Cardiac muscle cell (in vitro differentiated cells and primary cell): ENCODE results near the gene RAB43. TPM values are rescaled to one million over a fixed set of nuclear protein-coding genes. Genes with fewer than 3 reads are reported as not detected.

Experiments used
- DNase-seq, 2 donors: peaks; one replicate each; pipeline versions ENCODE4 v3.0.0 to v3.0.0-alpha.2; 2010 to 2017; ENCODE audit warnings: low read depth in 1 of 2, low spot score in 1 of 2
- H3K27ac ChIP-seq: fragments of 200-600 bp; sonication (generic); 2 replicates; pipeline ENCODE4 v1.5.1; 2016
- H3K27me3 ChIP-seq: fragments of 200-600 bp; sonication (generic); 2 replicates; pipeline ENCODE4 v1.6.0; 2016; ENCODE audit warnings: control low read depth
- H3K36me3 ChIP-seq: fragments of 200-600 bp; sonication (generic); 2 replicates; pipeline ENCODE4 v1.5.1; 2016; ENCODE audit warnings: control low read depth
- H3K4me1 ChIP-seq: fragments of 200-600 bp; sonication (generic); 2 replicates; pipeline ENCODE4 v1.8.1; 2017; ENCODE audit warnings: low read depth, mild to moderate bottlenecking, mixed run types
- H3K4me3 ChIP-seq: fragments of 200-600 bp; sonication (generic); 2 replicates; pipeline ENCODE4 v1.5.1; 2016; ENCODE audit warnings: mild to moderate bottlenecking
- H3K9me3 ChIP-seq: fragments of 200-600 bp; sonication (generic); 2 replicates; pipeline ENCODE4 v1.5.1; 2017; ENCODE audit warnings: low read depth, mild to moderate bottlenecking, control low read depth
- polyA plus RNA-seq: library from polyadenylated mRNA; unstranded; fragments of >200 nt; fragmentation: Nextera tagmentation; extraction: Ambion mirVana; gene quantifications from 2 replicates; pipeline ENCODE4 v1.2.1, GENCODE V29; 2016
- total RNA-seq: library from RNA; depleted of rRNA; stranded (reverse); fragments of >200 nt; gene quantifications from 2 replicates; pipeline ENCODE4 v1.2.3, GENCODE V29; 2016
- TF ChIP-seq, protein P1 (sequence below): IDR thresholded peaks from 2 replicates; pipeline ENCODE4 v1.5.1; 2012; ENCODE audit warnings: low read depth, mild to moderate bottlenecking, low read length

Gene RAB43
- total and polyA plus RNA-seq, 2 experiments from 2014 or later: 8.5 to 11.4 TPM

DNA sequence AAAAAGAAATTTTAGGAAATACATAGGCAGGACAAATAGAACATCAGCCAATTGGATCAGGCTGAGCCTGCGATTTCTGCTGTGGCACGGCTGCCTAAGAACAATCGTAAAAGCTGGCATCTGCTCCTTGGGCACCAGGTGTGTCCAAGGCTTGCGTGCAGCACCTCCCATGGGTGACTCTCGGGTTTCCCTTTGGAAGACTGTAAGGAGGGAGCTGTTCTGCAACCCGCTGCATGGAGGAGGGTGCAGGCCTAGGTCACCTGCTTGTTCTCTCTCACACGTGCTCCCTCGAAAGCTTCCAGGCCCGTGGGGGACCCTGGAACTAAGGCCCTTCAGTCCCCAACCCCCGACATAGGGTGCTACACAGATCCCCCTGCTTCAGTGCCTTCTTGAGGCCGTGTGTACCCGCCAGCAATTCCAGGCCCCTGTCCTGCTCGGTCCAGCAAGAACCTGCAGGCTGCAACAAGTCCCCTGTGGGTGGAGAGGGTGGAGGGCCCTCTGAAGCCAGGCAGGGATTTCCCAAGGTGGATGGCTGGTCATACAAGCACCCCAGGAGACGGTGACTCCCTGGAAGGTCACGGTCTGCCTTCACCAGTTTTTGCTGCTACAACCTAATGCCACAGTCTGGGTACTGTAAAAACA, 57.6 kb downstream of the RAB43 start:
- no peak for DNase-seq
- H3K4me3 ChIP-seq: no peak overlapping the region
- H3K4me1 ChIP-seq: no peaks in the 10 kb centered on the region
- no peaks in the 10 kb centered on the region for H3K9me3 ChIP-seq
- H3K27me3 ChIP-seq: no peaks in the 10 kb centered on the region
- TF ChIP-seq, protein P1, sequence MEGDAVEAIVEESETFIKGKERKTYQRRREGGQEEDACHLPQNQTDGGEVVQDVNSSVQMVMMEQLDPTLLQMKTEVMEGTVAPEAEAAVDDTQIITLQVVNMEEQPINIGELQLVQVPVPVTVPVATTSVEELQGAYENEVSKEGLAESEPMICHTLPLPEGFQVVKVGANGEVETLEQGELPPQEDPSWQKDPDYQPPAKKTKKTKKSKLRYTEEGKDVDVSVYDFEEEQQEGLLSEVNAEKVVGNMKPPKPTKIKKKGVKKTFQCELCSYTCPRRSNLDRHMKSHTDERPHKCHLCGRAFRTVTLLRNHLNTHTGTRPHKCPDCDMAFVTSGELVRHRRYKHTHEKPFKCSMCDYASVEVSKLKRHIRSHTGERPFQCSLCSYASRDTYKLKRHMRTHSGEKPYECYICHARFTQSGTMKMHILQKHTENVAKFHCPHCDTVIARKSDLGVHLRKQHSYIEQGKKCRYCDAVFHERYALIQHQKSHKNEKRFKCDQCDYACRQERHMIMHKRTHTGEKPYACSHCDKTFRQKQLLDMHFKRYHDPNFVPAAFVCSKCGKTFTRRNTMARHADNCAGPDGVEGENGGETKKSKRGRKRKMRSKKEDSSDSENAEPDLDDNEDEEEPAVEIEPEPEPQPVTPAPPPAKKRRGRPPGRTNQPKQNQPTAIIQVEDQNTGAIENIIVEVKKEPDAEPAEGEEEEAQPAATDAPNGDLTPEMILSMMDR: no peak
- H3K27ac ChIP-seq: no peak overlapping the region
- no peaks in the 10 kb centered on the region for H3K36me3 ChIP-seq

DNA sequence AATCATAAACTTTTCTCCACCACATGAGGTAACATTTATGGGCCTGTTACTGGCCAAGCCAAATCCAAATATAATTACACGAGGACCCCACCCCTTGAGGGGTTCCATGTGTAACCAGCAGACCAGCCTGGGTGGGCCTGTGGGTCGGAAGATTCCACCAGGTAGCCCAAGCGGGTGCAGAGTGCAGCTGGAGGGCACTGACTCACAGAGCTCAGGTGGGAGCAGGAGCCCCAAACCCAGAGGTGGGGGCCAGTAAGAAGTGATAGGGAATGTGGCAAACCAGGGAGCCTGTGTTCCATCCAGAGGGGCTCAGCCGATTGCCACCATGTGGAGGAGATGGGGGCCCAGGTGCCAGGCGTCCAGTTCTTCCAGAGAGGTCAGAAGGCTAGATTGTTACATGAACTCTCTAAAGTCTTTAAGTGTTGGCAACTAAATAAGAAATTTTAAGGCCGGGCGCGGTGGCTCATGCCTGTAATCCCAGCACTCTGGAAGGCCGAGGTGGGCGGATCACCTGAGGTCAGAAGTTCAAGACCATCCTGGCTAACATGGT, 58.4 kb downstream of the RAB43 start:
- TF ChIP-seq, protein P1: no peak
- no peak for DNase-seq
- no peak overlapping the region for H3K4me3 ChIP-seq
- no peaks in the 10 kb centered on the region for H3K27me3 ChIP-seq
- H3K9me3 ChIP-seq: no peaks in the 10 kb centered on the region
- no peaks in the 10 kb centered on the region for H3K36me3 ChIP-seq
- H3K4me1 ChIP-seq: no peaks in the 10 kb centered on the region
- H3K27ac ChIP-seq: no peak overlapping the region

DNA sequence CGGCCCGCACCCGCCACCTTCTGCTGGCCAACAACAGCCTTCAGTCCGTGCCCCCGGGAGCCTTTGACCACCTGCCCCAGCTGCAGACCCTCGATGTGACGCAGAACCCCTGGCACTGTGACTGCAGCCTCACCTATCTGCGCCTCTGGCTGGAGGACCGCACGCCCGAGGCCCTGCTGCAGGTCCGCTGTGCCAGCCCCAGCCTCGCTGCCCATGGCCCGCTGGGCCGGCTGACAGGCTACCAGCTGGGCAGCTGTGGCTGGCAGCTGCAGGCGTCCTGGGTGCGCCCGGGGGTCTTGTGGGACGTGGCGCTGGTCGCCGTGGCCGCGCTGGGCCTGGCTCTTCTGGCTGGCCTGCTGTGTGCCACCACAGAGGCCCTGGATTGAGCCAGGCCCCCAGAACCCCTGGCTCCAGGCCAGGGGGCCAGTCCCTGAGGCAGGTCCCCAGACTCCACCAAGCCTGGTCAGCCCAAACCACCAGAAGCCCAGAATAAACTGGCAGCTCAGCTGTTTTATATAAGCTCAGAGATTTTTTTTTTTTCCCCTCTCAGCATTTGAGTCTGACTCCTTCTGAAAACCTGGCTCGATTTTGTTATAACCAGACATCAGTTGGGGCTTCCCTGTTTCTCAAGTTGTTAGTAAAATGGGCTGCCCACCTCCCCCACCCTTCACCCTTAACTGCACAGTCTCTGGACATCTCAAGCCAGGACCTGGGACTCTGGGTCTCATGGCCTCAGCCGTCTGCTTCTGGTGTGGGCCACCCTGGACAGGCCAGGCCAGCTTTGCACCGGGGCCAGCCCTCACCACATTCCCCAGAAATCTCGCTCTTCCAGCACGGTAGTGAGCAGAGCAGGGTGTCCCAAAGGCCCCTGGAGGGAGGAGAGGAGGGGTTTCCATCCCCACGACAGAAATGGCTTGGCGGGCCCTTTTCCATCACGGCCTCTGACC, 59.4 kb downstream of the RAB43 start:
- Histone ChIP-seq H3K27me3 (no peaks in the 10 kb centered on the region), H3K4me1 (no peaks in the 10 kb centered on the region), H3K9me3 (no peaks in the 10 kb centered on the region), H3K27ac (no peak overlapping the region), H3K4me3 (no peak overlapping the region), H3K36me3 (no peaks in the 10 kb centered on the region)
- TF ChIP-seq, protein P1: no peak
- no peak for DNase-seq

DNA sequence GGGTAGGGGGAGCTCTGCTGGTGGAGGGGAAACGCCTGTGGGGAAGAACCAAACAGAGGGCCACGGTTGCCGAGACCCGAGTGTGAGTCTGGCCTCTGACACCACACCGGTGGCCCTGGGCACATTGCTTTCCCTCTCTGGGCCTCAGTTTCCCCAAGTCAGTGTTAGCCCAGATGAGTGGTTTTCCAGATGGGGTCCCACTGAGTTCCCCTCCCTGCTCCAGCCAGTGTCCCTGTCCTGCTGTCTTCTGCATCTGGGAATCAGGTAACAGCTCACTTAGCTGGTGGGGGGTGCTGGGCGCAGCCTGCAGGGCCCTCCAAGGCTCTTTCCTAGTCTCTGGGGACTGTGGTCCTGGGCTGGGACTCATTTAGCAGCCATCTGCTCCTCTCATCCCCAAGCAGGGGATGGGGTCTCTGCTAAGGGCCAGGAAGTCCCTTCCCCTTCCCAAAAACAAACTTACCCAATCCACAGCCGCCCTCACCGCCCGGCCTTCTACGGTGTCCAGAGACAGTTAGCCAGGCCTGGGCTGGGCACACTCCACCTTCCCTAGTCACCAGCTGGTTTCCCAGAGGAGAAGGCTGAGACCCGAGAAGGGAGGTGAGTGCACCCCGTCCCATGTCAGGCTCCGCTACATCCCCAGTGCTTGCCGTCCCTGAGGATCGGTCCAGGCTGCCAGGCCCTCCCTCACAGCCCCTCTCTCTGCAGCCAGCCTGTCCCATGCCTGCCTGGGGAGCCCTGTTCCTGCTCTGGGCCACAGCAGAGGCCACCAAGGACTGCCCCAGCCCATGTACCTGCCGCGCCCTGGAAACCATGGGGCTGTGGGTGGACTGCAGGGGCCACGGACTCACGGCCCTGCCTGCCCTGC, 60.3 kb downstream of the RAB43 start:
- Histone ChIP-seq H3K4me1 (no peaks in the 10 kb centered on the region), H3K9me3 (no peaks in the 10 kb centered on the region), H3K27me3 (no peaks in the 10 kb centered on the region), H3K4me3 (no peak overlapping the region), H3K27ac (no peak overlapping the region), H3K36me3 (no peaks in the 10 kb centered on the region)
- DNase-seq: no peak
- TF ChIP-seq, protein P1: no peak
